Left hindlimb (tissue), 1 donor: ENCODE data around the gene RGS1.

ENCODE experiments used
- DNase-seq: peaks from one replicate; pipeline ENCODE4 v3.0.0-alpha.2; 2018

Gene RGS1

GRCh38 chr1:192584866-192585265 is 9.3 kb downstream of the RGS1 start:
- DNase-seq = no peak

- DNase-seq = no peak
Observed at GRCh38 chr1:192587386-192588266, 12.1 kb downstream of the RGS1 start.

GRCh38 chr1:192588546-192588945 is 13.0 kb downstream of the RGS1 start:
- DNase-seq = no peak

GRCh38 chr1:192589813-192590212 is 14.2 kb downstream of the RGS1 start:
- no peak for DNase-seq

- DNase-seq = no peak
Observed at GRCh38 chr1:192592517-192592916, 16.9 kb downstream of the RGS1 start.

GRCh38 chr1:192592981-192593708 is 17.6 kb downstream of the RGS1 start:
- DNase-seq = no peak

- DNase-seq = no peak
Observed at GRCh38 chr1:192595299-192595698, 19.7 kb downstream of the RGS1 start.

GRCh38 chr1:192598589-192598988 is 23.0 kb downstream of the RGS1 start:
- DNase-seq = no peak

- no peak for DNase-seq
Observed at GRCh38 chr1:192600275-192600674, 24.7 kb downstream of the RGS1 start.

- no peak for DNase-seq
Observed at GRCh38 chr1:192601143-192601542, 25.6 kb downstream of the RGS1 start.

GRCh38 chr1:192601567-192601966 is 26.0 kb downstream of the RGS1 start:
- no peak for DNase-seq

- DNase-seq = no peak
Observed at GRCh38 chr1:192602757-192603156, 27.2 kb downstream of the RGS1 start.

GRCh38 chr1:192603218-192603787 is 27.7 kb downstream of the RGS1 start:
- DNase-seq = no peak

- no peak for DNase-seq
Observed at GRCh38 chr1:192604979-192605620, 29.5 kb downstream of the RGS1 start.

GRCh38 chr1:192608671-192609070 is 33.1 kb downstream of the RGS1 start:
- DNase-seq = no peak

- no peak for DNase-seq
Observed at GRCh38 chr1:192609110-192610079, 33.8 kb downstream of the RGS1 start.

- DNase-seq = no peak
Observed at GRCh38 chr1:192610112-192610889, 34.7 kb downstream of the RGS1 start.

- DNase-seq = no peak
Observed at GRCh38 chr1:192615055-192615454, 39.5 kb downstream of the RGS1 start.

GRCh38 chr1:192620071-192620635 is 44.6 kb downstream of the RGS1 start:
- no peak for DNase-seq

- no peak for DNase-seq
Observed at GRCh38 chr1:192626366-192627179, 51.0 kb downstream of the RGS1 start.
